OCI-LY7 (cell line): ENCODE results near the gene WDR64.

Experiments used
- CTCF ChIP-seq: fragments of 200-600 bp; sonication (generic); conservative IDR thresholded peaks from 2 replicates; pipeline ENCODE4 v1.5.1; 2014; ENCODE audit warnings: mild to moderate bottlenecking, antibody characterized with exemption, low read length, moderate library complexity, mixed read lengths
- EZH2phosphoT487 ChIP-seq: fragments of 200-600 bp; sonication (generic); IDR thresholded peaks from 2 replicates; pipeline ENCODE4 v1.6.1; 2018; ENCODE audit warnings: low read depth, borderline replicate concordance, mild to moderate bottlenecking, mixed run types, antibody characterized with exemption, low read length, moderate library complexity, mixed read lengths

GRCh38 chr1:241666419-241666818 lies 14.3 kb downstream of the WDR64 start:
- TF ChIP-seq CTCF (no peak), EZH2phosphoT487 (no peak)
